Measurements from ENCODE around the gene AFAP1.

Gene AFAP1, protein sequence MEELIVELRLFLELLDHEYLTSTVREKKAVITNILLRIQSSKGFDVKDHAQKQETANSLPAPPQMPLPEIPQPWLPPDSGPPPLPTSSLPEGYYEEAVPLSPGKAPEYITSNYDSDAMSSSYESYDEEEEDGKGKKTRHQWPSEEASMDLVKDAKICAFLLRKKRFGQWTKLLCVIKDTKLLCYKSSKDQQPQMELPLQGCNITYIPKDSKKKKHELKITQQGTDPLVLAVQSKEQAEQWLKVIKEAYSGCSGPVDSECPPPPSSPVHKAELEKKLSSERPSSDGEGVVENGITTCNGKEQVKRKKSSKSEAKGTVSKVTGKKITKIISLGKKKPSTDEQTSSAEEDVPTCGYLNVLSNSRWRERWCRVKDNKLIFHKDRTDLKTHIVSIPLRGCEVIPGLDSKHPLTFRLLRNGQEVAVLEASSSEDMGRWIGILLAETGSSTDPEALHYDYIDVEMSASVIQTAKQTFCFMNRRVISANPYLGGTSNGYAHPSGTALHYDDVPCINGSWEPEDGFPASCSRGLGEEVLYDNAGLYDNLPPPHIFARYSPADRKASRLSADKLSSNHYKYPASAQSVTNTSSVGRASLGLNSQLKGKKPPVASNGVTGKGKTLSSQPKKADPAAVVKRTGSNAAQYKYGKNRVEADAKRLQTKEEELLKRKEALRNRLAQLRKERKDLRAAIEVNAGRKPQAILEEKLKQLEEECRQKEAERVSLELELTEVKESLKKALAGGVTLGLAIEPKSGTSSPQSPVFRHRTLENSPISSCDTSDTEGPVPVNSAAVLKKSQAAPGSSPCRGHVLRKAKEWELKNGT

GRCh38 chr4:7939377-7940108, at the start of gene AFAP1:
Gene AFAP1 (minus strand): TSS chr4:7939861. CDS start chr4:7872078, 67,783 bp downstream.
- DNase-seq = peak; percentile 90

DNA sequence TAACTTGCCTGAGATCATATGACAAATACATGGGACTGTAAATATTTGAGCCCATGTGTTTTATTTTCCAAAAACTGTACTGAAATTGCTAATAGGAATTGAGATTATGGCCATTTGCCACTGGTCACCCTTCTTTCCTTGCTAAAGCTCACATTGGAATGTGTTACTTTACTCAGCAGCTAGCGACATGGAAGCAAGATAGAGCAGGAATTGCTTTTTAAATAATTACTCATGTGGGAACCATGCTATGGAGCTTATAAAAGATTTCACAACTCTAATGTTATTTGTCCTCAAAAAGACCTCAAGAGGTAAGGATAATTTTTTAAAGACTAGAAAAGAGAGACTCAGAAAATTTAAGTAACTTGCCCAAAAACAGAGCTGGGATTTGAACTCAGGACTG, 48.8 kb upstream of the AFAP1 start:
- no peak for DNase-seq

- DNase-seq = peak; percentile 70
Observed at GRCh38 chr4:7987148-7987989, 47.7 kb upstream of the AFAP1 start.

DNA sequence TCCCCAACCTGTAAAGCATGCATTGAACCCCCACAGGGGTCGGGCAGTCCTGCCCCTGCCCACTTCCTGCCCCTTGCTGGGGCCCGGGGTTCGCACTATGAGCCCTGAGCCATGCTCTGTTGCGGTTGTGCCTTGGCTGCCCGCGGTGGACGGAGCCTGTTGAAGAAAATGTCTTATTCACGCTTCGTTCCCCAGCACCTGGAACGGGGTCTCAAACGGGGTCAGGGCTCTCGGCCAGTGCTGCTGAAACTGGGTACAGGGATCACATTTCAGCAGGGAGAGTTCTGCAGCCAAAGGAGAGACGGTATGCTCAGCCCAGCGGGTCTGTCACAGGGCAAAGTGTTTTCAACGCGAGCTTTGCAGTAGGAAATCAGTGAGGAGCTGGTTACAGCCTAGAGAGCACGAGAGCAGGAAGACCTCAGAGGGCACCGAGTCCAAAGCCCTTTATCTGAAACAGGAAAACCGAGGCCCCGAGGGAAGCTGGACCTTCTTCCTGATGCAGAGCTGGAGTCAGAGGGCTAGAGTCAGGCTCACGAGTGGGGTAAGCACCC, 46.3 kb upstream of the AFAP1 start:
- DNase-seq = no peak

- DNase-seq = no peak
Observed at GRCh38 chr4:7985072-7985471, 45.4 kb upstream of the AFAP1 start.

DNA sequence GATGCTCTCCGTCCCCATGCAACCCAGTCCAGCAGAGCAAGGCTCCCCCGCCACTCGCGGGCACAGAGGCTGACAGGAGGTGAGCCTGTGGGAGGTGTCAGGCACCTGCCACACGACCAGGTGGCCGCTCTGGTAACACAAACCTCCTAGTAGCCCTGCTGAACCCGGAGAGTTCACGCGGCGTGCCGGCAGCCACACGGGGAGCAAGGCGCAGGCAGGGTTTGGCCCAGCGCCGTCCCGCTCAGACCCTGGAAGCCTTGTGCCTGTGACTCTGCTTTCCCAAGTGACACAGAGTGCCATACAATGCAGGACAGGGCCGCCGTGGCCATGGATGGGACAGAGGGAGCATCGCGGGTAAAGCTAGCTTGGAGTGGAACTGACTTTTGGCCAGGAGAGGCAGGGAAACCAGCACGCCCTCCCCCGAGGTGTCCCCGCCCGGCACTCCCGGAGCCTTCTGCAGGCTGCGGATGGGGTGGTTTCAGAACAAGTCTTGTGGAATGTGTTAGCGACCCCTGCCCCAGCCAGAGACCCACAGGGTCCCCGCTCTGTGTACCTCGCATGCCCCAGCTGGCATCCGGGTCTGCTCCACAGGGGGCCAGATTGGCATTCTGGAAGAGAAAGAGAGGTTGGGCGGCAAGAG, 44.7 kb upstream of the AFAP1 start:
- no peak for DNase-seq

- DNase-seq = no peak
Observed at GRCh38 chr4:7983296-7983695, 43.6 kb upstream of the AFAP1 start.

GRCh38 chr4:7981738-7982394, 42.2 kb upstream of the AFAP1 start:
- no peak for DNase-seq

- no peak for DNase-seq
Observed at GRCh38 chr4:7980036-7980435, 40.4 kb upstream of the AFAP1 start.

DNA sequence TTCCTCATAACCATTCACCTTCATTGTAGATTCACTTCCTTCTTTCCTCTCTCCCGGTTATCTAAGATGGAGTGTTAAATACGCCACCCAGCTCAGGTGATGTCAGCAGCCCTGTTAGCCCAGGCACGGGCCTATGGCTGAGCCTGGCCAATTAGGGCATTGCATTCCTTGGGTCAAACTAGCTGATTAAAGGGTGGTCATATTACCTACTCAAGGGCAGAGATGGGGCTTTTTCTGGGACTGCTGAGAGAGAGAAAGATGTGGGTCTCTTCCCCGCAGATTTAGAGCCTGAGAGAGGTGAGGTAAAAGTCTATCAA, 39.9 kb upstream of the AFAP1 start:
- DNase-seq = no peak

DNA sequence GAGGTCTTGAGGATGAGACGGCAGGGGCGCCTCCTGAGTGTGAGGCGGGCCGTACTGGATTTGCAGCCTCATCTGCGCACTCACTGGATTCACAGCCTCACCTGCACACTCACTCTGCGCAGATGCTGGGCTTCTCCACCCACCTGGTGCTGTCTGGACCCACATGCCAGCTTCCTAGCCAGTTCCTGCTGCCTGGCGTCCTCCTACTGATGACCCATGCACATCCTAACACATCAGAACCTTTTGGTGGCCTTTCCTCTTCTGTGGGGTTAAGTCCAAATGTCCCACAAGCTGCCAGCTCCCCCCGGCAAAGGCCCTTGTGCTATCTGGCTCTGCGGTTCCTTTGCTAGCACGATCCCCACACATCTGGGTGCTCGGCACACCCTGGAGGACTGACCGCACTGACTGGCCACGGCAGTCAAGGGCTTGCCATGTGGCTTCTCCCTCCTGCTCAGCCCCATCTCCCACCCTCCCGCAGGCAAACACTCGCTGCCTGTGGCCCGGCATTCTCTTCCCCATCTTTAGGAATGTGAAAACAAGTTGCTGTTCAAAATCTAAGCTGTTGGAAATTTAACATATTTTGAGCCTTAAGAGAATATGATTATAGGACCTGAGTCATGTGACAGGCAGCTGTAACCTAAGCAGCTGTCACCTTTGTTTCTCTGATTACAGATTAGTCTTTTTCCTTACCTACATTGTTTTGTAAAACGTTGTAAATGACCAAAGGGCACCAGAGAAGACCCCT, 39.4 kb upstream of the AFAP1 start:
- no peak for DNase-seq

- DNase-seq = no peak
Observed at GRCh38 chr4:7978489-7978888, 38.8 kb upstream of the AFAP1 start.

GRCh38 chr4:7976634-7977033, 37.0 kb upstream of the AFAP1 start:
- DNase-seq = no peak

DNA sequence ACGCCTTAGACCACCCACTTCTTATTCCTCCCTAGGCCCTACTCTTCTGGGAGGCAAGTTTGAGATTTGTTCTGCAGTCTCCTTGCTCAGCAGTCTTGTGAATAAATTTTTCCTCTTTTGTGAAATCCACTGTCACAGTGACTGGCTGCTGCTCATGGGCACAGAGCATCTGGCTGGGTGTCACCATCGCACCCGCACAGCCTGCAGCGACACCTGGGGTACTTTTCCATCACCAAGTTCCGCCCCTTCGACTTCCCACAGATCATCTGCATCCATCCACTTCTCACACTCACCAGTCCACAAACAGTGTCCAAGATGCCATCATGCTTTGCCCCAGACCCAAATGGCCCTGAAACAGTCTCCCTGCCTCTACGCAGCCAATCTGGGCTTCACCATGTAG, 36.4 kb upstream of the AFAP1 start:
- DNase-seq = no peak

- DNase-seq = no peak
Observed at GRCh38 chr4:7974425-7974824, 34.8 kb upstream of the AFAP1 start.

DNA sequence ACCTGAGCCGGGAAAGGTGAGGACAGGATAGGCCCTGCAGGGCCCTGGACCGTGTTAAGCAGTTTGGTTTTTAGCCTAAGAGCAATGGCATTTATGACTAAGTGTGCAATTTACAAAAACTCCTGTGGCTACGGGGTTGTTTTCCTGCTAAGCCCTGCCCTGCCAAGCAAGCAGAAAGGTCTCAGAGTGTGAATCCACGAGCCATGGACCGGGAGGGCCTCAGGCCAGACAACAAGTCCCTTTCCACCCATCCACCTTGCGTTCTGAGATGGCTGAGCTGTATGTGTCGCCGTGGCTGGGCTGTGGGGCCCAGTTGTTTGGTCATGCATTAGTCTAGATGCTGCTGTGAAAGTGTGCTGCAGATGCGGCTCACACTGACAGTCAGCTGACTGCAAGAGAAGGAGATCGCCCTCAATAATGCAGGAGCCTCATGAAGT, 33.9 kb upstream of the AFAP1 start:
- no peak for DNase-seq

DNA sequence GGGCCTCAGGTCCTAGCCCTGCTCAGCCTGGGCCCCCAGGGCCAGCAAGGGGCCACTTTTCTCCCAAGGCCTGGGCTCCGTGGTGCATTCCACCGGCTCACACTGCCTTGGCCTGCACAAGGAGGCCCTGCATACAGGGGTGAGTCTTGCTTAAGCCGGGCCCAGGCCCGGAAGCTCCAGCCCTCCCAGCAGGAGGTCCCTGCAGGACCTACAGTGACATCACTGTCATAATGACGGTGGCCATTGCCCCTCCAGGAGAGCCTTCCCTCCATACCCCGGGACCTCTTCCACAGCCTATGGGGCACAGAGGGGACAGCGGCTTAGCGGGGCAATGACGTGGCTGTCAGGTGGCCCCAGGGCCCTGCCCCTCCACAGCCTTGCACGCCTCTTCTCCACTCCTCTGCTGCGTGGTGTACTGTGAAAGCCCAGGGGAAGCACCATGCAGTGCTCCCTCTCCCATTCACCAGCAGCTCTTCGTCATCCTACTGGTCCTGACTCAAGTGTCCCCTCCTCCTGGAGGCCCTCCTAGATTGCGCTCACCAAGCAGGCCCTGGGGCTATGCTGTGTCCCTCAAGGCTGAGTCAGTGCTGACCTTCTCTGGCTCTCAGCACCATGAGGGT, 32.3 kb upstream of the AFAP1 start:
- no peak for DNase-seq

DNA sequence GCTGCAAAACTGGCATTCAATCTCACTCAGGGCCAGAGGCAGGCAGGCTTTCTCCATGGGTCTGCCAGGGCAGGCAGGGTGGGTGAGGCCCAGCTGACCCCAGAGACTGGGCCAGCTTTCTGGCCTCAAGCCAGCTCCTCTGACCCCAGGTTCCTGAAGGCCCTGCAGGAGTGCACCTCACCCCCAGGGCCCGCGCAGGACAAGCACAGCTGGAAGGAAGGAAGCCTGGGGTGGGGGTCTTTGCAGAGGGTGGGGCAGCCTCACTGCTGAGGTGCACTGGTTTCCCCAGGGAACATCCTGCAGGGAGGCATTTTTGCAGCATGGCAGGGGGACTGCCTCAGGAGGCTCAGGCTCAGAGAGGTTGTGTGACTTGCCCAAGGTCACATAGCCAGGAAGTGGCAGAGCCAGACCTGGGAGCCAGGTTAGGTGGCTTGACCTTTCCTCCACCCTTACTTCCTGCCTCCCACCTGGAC, 31.5 kb upstream of the AFAP1 start:
- DNase-seq = no peak

GRCh38 chr4:7970361-7970946, 30.8 kb upstream of the AFAP1 start:
- no peak for DNase-seq

Measured in midbrain (tissue), 1 donor.